Measurements from ENCODE around the gene UBL4A. TPM values are rescaled to one million over a fixed set of nuclear protein-coding genes. Genes with fewer than 3 reads are reported as not detected.

Gene UBL4A
- total and polyA plus RNA-seq, 7 experiments from 2014 or later, result 9.2 to 65.7 (median 33.8) TPM

DNA sequence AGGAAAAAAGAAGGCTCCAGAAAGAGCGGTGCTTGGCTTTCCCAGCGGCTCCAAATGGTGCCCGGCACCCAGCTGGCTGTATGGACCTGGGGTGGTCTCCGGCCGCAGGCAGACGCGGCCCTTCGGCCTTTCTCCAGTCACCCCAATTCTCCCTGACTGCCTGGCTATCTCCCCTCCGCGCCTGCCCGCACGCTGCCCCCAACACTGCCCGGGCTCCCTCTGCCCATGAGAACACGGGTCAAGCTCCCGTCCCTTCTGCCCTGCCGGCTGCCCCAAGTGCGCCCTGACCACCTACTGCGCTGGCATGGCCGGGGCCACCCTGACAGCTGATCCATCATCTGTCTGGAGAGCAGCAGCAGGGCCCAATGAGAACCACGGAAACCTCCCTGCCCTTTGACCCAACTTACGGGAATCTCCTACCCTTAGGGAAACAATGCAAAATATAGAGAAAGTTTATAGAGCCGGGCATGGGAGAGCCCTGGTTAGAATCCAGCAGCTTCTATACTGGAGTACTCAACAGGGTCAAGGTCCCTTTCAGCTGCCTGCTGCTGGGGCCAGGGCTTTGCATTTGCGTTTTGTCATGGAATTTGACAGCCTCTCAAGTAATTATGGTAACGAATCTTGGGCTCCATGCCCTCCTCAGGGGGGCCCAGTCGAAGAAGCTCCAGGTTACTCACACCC is 30.8 kb upstream of the UBL4A start:
- H3K4me1 ChIP-seq (ENCODE audit: control insufficient read depth in 2 of 2, insufficient read depth in 2 of 2, low read length in 2 of 2), result peaks cover 6 to 7% of the 10 kb centered on the region in 2 donors
- H3K9me3 ChIP-seq (ENCODE audit: control insufficient read depth in 2 of 3, low read length in 3 of 3), result no peaks in the 10 kb centered on the region
- peak overlapping the region in 5 of 9 donors; percentile 8 to 95 (median 56) for H3K27ac Mint-ChIP-seq
- intact Hi-C loops (cut with micrococcal nuclease), result loop anchor here (2.0 to 10.0 kb wide), 4 partner anchors 38 to 546 kb away; partner anchors contain the start of genes EMD (in 1 of the 2), FLNA (in 1 of the 2), GDI1 (in 1 of the 2) and HCFC1 (in 1 of the 2)
- peaks cover 10 to 24% (median 20%) of the 10 kb centered on the region in 7 donors for H3K4me1 Mint-ChIP-seq
- ATAC-seq (no peak), DNase-seq (no peak)
- peaks cover 0 to 6% (median 3%) of the 10 kb centered on the region in 5 donors for H3K36me3 Mint-ChIP-seq
- no peaks in the 10 kb centered on the region for H3K27me3 Mint-ChIP-seq
- no peaks in the 10 kb centered on the region for H3K36me3 ChIP-seq (ENCODE audit: control insufficient read depth in 2 of 3, insufficient read depth in 3 of 3, low read length in 3 of 3)
- peaks cover 0 to 3% (median 0%) of the 10 kb centered on the region in 11 donors for H3K9me3 Mint-ChIP-seq
- peak overlapping the region in 5 of 10 donors; percentile 9 to 87 (median 84) for H3K4me3 Mint-ChIP-seq
- CTCF ChIA-PET, result interaction anchor here (1.3 to 1.6 kb wide), 2 partner anchors 10 to 26 kb away, joined by 6 to 7 read pairs; partner anchors contain the start of gene SLC10A3
- no peaks in the 10 kb centered on the region for H3K27me3 ChIP-seq (ENCODE audit: control insufficient read depth in 2 of 2, insufficient read depth in 2 of 2, low read length in 2 of 2)
- no peak overlapping the region for H3K27ac ChIP-seq (ENCODE audit: low read depth, low read length)
- POLR2A ChIA-PET, result interaction anchor here (0.6 to 5.5 kb wide), 13 partner anchors 7 to 155 kb away, joined by 3 to 69 read pairs (median 4); partner anchors contain the start of genes PLXNA3, RPL10, SLC10A3 and UBL4A
- H3K4me3 ChIP-seq (ENCODE audit: low read length), result peak overlapping the region; percentile 62

DNA sequence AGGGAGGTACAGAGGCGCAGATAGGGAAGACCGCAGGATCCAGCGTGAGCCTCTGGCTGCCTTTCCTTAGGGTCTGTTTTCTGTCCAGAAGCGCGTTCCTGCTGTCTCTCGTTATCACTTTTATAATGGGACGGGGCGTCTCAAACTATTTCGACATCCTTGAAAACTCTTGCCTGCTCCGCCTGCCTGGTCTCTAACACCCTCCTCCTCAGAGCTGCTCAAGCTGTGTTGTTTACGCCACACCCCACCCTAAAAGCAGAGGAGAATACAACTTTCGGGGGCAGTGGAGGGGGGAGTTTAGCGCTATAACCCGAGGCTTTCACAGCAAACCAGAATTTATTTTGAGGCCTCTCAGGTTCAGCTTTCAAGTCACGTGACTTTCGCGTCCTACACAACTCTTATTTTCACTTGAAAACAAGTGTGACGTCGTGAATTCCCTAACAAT is 30.3 kb upstream of the UBL4A start:
- Histone ChIP-seq H3K4me3 (ENCODE audit: low read length) (peak overlapping the region; percentile 62), H3K36me3 (ENCODE audit: control insufficient read depth in 2 of 3, insufficient read depth in 3 of 3, low read length in 3 of 3) (no peaks in the 10 kb centered on the region), H3K27ac (ENCODE audit: low read depth, low read length) (peak overlapping the region; percentile 71), H3K9me3 (ENCODE audit: control insufficient read depth in 2 of 3, low read length in 3 of 3) (no peaks in the 10 kb centered on the region), H3K27me3 (ENCODE audit: control insufficient read depth in 2 of 2, insufficient read depth in 2 of 2, low read length in 2 of 2) (no peaks in the 10 kb centered on the region), H3K4me1 (ENCODE audit: control insufficient read depth in 2 of 2, insufficient read depth in 2 of 2, low read length in 2 of 2) (peaks cover 6 to 7% of the 10 kb centered on the region in 2 donors)
- peaks cover 0 to 8% (median 3%) of the 10 kb centered on the region in 5 donors for H3K36me3 Mint-ChIP-seq
- peak overlapping the region; percentile 56 to 95 (median 89) for H3K27ac Mint-ChIP-seq
- peaks cover 10 to 28% (median 23%) of the 10 kb centered on the region in 7 donors for H3K4me1 Mint-ChIP-seq
- peak in 3 of 9 donors; percentile 32 to 48 (median 37) for DNase-seq
- H3K9me3 Mint-ChIP-seq, result peaks cover 0 to 3% (median 0%) of the 10 kb centered on the region in 11 donors
- peak; percentile 14 for ATAC-seq
- no peaks in the 10 kb centered on the region for H3K27me3 Mint-ChIP-seq
- CTCF ChIA-PET, result interaction anchor here (0.6 to 1.6 kb wide), 2 partner anchors 10 to 84 kb away, joined by 3 to 7 read pairs; no protein-coding TSS in a partner anchor
- H3K4me3 Mint-ChIP-seq, result peak overlapping the region; percentile 79 to 93 (median 86)
- POLR2A ChIA-PET, result interaction anchor here (0.6 to 5.5 kb wide), 21 partner anchors 8 to 546 kb away, joined by 3 to 69 read pairs (median 3); partner anchors contain the start of genes IKBKG, PLXNA3, RPL10 and SLC10A3
- intact Hi-C loops (cut with micrococcal nuclease), result loop anchor here (1.0 to 10.0 kb wide), 11 partner anchors 11 to 792 kb away; partner anchors contain the start of genes ABCD1 (in 2 of the 2), BCAP31 (in 2 of the 2), EMD (in 2 of the 2) and IKBKG (in 2 of the 2)

DNA sequence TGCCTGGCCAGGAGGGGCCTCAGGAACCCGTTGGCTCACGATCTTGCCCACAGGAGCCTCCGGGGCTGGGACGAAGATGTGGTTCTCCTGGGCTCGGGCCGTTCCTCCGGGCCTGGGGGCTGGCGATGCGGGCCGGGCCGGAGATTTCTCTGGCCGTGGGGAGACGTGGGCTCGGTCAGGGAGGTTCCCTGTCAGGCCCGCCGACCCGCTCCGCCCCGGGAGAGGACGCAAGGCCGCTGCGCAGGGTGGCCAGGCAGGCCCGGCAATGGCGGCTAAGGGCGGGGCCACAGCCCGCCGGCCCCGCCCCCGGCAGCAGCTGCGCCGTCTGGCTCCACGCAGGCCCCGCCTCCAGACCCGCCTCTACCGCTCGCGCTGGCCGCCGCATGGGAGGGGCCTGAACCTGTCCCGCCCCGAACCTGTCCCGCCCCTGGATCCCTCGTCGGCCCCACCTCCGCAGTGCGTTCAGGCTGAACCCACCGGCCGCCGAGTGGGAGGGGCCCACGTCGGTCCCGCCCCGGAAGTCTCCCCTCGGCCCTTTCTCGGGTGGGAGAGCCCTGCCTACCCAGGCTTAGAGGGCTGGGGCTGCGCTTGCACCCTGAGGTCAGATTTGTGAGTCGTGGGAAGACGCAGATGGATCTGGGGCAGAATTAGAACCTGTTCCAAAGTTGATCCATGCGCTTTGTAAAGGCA is 29.7 kb upstream of the UBL4A start, which contains the start of gene FAM3A:
TSS of gene FAM3A (minus strand) at position 267 of the 690 bp plus-strand sequence. CDS start 460 bp downstream, outside the sequence.
- Mint-ChIP-seq H3K27me3 (no peaks in the 10 kb centered on the region), H3K27ac (peak within 1 kb of the TSS; percentile 56 to 95 (median 90)), H3K9me3 (peaks cover 0 to 4% (median 0%) of the 10 kb centered on the region in 11 donors), H3K4me1 (peaks cover 13 to 33% (median 27%) of the 10 kb centered on the region in 7 donors), H3K36me3 (peaks cover 0 to 10% (median 3%) of the 10 kb centered on the region in 5 donors), H3K4me3 (peak within 1 kb of the TSS; percentile 79 to 93 (median 86))
- DNase-seq (peak; percentile 85 to 91 (median 88)), ATAC-seq (peak; percentile 99)
- intact Hi-C loops (cut with micrococcal nuclease), result loop anchor here (1.0 to 10.0 kb wide), 11 partner anchors 11 to 792 kb away; partner anchors contain the start of genes ABCD1 (in 2 of the 2), BCAP31 (in 2 of the 2), EMD (in 2 of the 2) and IKBKG (in 2 of the 2)
- Histone ChIP-seq H3K9me3 (ENCODE audit: control insufficient read depth in 2 of 3, low read length in 3 of 3) (no peaks in the 10 kb centered on the region), H3K36me3 (ENCODE audit: control insufficient read depth in 2 of 3, insufficient read depth in 3 of 3, low read length in 3 of 3) (no peaks in the 10 kb centered on the region), H3K27me3 (ENCODE audit: control insufficient read depth in 2 of 2, insufficient read depth in 2 of 2, low read length in 2 of 2) (no peaks in the 10 kb centered on the region), H3K4me3 (ENCODE audit: low read length) (peak within 1 kb of the TSS; percentile 62), H3K4me1 (ENCODE audit: control insufficient read depth in 2 of 2, insufficient read depth in 2 of 2, low read length in 2 of 2) (peaks cover 6 to 12% of the 10 kb centered on the region in 2 donors), H3K27ac (ENCODE audit: low read depth, low read length) (peak within 1 kb of the TSS; percentile 93)
- POLR2A ChIA-PET, result interaction anchor here (0.6 to 5.5 kb wide), 19 partner anchors 8 to 545 kb away, joined by 3 to 69 read pairs (median 3); partner anchors contain the start of genes IKBKG, PLXNA3, RPL10 and SLC10A3
- CTCF ChIA-PET, result interaction anchor here (0.6 kb wide), 1 partner anchor 84 kb away, joined by 3 read pairs; no protein-coding TSS in a partner anchor

DNA sequence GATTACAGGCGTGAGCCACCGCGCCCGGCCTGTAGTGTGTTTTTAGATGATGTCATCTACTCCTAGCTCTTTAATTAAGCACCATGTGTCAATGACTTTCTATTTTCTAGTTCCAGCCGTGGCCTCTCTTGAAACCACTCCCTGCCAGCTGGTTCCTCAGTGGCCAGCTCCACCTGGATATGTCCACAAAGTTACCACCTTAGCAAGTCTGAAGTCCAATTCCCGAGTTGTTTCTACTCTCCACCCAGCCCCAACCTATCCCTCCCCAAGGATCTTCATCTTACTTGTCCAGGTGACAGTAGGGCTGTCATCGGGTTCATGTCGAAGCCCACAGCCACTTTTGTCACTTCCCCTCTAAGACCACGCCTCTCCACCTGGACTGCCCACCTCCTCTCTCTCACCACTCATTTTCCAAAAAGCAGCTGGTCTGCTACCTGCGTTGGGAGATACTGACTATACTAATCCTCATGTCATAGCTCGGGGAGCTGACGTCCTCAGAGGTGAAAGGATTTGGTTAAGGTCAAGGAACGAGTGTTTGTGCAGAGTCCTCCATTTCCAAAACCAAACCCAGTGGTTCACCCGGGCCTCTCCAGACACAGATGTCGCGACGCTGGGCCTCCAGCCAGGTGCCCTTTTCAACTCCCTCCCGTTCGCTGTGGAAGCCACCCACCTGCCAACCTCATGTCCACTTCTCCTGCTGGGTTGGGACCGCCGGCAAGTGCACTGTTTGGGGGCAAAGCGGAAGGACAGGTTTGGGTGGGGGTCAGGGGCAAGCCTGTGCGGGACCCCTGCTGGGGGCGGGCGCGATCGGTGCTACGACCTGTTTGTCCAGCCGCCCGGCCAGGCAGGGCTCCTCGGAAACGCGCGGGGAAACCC is 28.9 kb upstream of the UBL4A start:
- Mint-ChIP-seq H3K4me3 (peak overlapping the region; percentile 75 to 89 (median 83)), H3K27me3 (no peaks in the 10 kb centered on the region), H3K9me3 (peaks cover 0 to 5% (median 0%) of the 10 kb centered on the region in 11 donors), H3K4me1 (peaks cover 18 to 39% (median 30%) of the 10 kb centered on the region in 7 donors), H3K36me3 (peaks cover 0 to 13% (median 3%) of the 10 kb centered on the region in 5 donors), H3K27ac (peak overlapping the region; percentile 8 to 95 (median 87))
- ATAC-seq, result no peak
- Histone ChIP-seq H3K27ac (ENCODE audit: low read depth, low read length) (peak overlapping the region; percentile 93), H3K27me3 (ENCODE audit: control insufficient read depth in 2 of 2, insufficient read depth in 2 of 2, low read length in 2 of 2) (no peaks in the 10 kb centered on the region), H3K36me3 (ENCODE audit: control insufficient read depth in 2 of 3, insufficient read depth in 3 of 3, low read length in 3 of 3) (no peaks in the 10 kb centered on the region), H3K9me3 (ENCODE audit: control insufficient read depth in 2 of 3, low read length in 3 of 3) (no peaks in the 10 kb centered on the region), H3K4me1 (ENCODE audit: control insufficient read depth in 2 of 2, insufficient read depth in 2 of 2, low read length in 2 of 2) (peaks cover 6 to 12% of the 10 kb centered on the region in 2 donors), H3K4me3 (ENCODE audit: low read length) (peak overlapping the region; percentile 55)
- DNase-seq, result no peak
- ChIA-PET POLR2A (interaction anchor here (0.6 to 5.5 kb wide), 11 partner anchors 8 to 544 kb away, joined by 3 to 69 read pairs (median 3); partner anchors contain the start of genes IKBKG, RPL10, SLC10A3 and UBL4A), CTCF (no interaction called here)
- intact Hi-C loops (cut with micrococcal nuclease), result loop anchor here in 1 of 2 donors (10.0 kb wide), 1 partner anchor 141 kb away; the partner anchor contains the start of genes EMD and FLNA

DNA sequence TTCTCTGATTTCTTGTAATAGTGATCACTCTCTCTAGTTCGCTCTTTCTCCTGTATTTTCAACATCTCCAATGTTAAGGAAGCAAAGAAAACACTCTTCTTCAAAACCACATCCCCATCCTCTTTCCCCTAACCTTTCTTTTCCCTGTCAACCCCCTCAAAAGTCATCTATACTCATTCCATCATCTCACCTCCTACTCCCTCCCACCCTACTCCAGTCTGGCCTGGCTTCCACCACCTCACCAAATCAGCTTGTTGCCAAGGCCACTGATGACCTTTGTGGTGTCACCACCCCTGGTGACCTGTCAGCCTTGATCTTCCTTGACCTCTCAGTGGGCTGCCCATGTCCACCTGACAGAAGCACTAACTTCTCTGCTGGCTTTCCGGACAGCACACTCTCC is 27.3 kb upstream of the UBL4A start:
- ChIA-PET CTCF (interaction anchor here (0.6 kb wide), 1 partner anchor 22 kb away, joined by 3 read pairs; no protein-coding TSS in a partner anchor), POLR2A (interaction anchor here (2.6 to 5.5 kb wide), 2 partner anchors 13 to 25 kb away, joined by 7 to 69 read pairs; partner anchors contain the start of genes SLC10A3 and UBL4A)
- H3K9me3 Mint-ChIP-seq, result peaks cover 0 to 5% (median 0%) of the 10 kb centered on the region in 11 donors
- Histone ChIP-seq H3K36me3 (ENCODE audit: control insufficient read depth in 2 of 3, insufficient read depth in 3 of 3, low read length in 3 of 3) (peaks cover 0 to 12% (median 0%) of the 10 kb centered on the region in 3 experiments), H3K4me1 (ENCODE audit: control insufficient read depth in 2 of 2, insufficient read depth in 2 of 2, low read length in 2 of 2) (peaks cover 6 to 12% of the 10 kb centered on the region in 2 donors), H3K4me3 (ENCODE audit: low read length) (no peak overlapping the region), H3K27me3 (ENCODE audit: control insufficient read depth in 2 of 2, insufficient read depth in 2 of 2, low read length in 2 of 2) (no peaks in the 10 kb centered on the region), H3K9me3 (ENCODE audit: control insufficient read depth in 2 of 3, low read length in 3 of 3) (no peaks in the 10 kb centered on the region), H3K27ac (ENCODE audit: low read depth, low read length) (no peak overlapping the region)
- no peak for ATAC-seq
- H3K4me1 Mint-ChIP-seq, result peaks cover 18 to 39% (median 35%) of the 10 kb centered on the region in 7 donors
- H3K4me3 Mint-ChIP-seq, result peak overlapping the region in 9 of 10 donors; percentile 27 to 67 (median 52)
- no peak for DNase-seq
- H3K27ac Mint-ChIP-seq, result peak overlapping the region; percentile 38 to 93 (median 71)
- peaks cover 11 to 25% (median 14%) of the 10 kb centered on the region in 5 donors for H3K36me3 Mint-ChIP-seq
- no peaks in the 10 kb centered on the region for H3K27me3 Mint-ChIP-seq
- intact Hi-C loops (cut with micrococcal nuclease), result loop anchor here in 1 of 2 donors (10.0 kb wide), 1 partner anchor 139 kb away; the partner anchor contains the start of genes EMD and FLNA
